ENCODE results near the gene OR2V2.
"Not testable (repeated sequence)": the region's sequence is repeated elsewhere in the genome, so short reads cannot be mapped to it uniquely, and the experiment has no call there.

The OR2V2 gene

GRCh38 chr5:181173420-181174342, 26.3 kb downstream of the OR2V2 start:
- peak overlapping the region in 1 of 2 donors; percentile 16 for H3K4me3 ChIP-seq (replicated peaks in 1 of 2; ENCODE audit: low read depth in 2 of 2, low read length in 2 of 2)
- no peak for TF ChIP-seq CTCF (IDR thresholded peaks at IDR 0.05; ENCODE audit: low read depth, low read length)
- DNase-seq (ENCODE audit: low read depth in 2 of 2) = peak in 1 of 2 donors; percentile 94

GRCh38 chr5:181176254-181176952, 29.0 kb downstream of the OR2V2 start:
- TF ChIP-seq CTCF (IDR thresholded peaks at IDR 0.05; ENCODE audit: low read depth, low read length) = no peak
- no peak for DNase-seq (ENCODE audit: low read depth in 2 of 2)
- no peak overlapping the region for H3K4me3 ChIP-seq (replicated peaks in 1 of 2; ENCODE audit: low read depth in 2 of 2, low read length in 2 of 2)

GRCh38 chr5:181177559-181177958, 30.2 kb downstream of the OR2V2 start:
- H3K4me3 ChIP-seq (replicated peaks in 1 of 2; ENCODE audit: low read depth in 2 of 2, low read length in 2 of 2); DNase-seq (ENCODE audit: low read depth in 2 of 2): not testable (repeated sequence)

- TF ChIP-seq CTCF (IDR thresholded peaks at IDR 0.05; ENCODE audit: low read depth, low read length) = peak; percentile 81
- H3K4me3 ChIP-seq (replicated peaks in 1 of 2; ENCODE audit: low read depth in 2 of 2, low read length in 2 of 2) = no peak overlapping the region
- DNase-seq (ENCODE audit: low read depth in 2 of 2) = peak; percentile 80 to 84
These were observed 34.5 kb downstream of the OR2V2 start for GRCh38 chr5:181181650-181182565.

GRCh38 chr5:181182651-181183050, 35.3 kb downstream of the OR2V2 start:
- H3K4me3 ChIP-seq (replicated peaks in 1 of 2; ENCODE audit: low read depth in 2 of 2, low read length in 2 of 2) = no peak overlapping the region
- DNase-seq (ENCODE audit: low read depth in 2 of 2) = no peak

GRCh38 chr5:181184845-181185216, 37.4 kb downstream of the OR2V2 start:
- no peak for DNase-seq (ENCODE audit: low read depth in 2 of 2)
- no peak overlapping the region for H3K4me3 ChIP-seq (replicated peaks in 1 of 2; ENCODE audit: low read depth in 2 of 2, low read length in 2 of 2)
- no peak for TF ChIP-seq CTCF (IDR thresholded peaks at IDR 0.05; ENCODE audit: low read depth, low read length)

More at GRCh38 chr5:181182651-181183050, 35.3 kb downstream of the OR2V2 start:
- no peak for TF ChIP-seq CTCF (IDR thresholded peaks at IDR 0.05; ENCODE audit: low read depth, low read length)
